ENCODE data around the gene RBM5. TPM values are rescaled to one million over a fixed set of nuclear protein-coding genes. Genes with fewer than 3 reads are reported as not detected.

The RBM5 gene
- total RNA-seq, 1 experiment from 2014 or later, result 89.1 TPM

GRCh38 chr3:50154476-50154839 is 65.7 kb downstream of the RBM5 start:
- Histone ChIP-seq H3K9ac (ENCODE audit: low read length) (no peak overlapping the region), H3K79me2 (ENCODE audit: insufficient read depth, low read length) (no peaks in the 10 kb centered on the region), H3K4me3 (replicated peaks in 1 of 2; ENCODE audit: low read depth in 1 of 2, low read length in 2 of 2) (peak overlapping the region; percentile 26 to 67), H3K27me3 (ENCODE audit: insufficient read depth, low read length) (no peaks in the 10 kb centered on the region), H2AFZ (ENCODE audit: low read depth, low read length, poor library complexity, severe bottlenecking) (no peak overlapping the region), H3K36me3 (ENCODE audit: control insufficient read depth in 1 of 2, insufficient read depth in 2 of 2, low read length in 2 of 2) (no peaks in the 10 kb centered on the region), H3K27ac (ENCODE audit: low read depth, low read length) (no peak overlapping the region; the same call in 1 of the 2 replicates), H3K9me2 (ENCODE audit: insufficient read depth) (no peaks in the 10 kb centered on the region), H4K20me1 (ENCODE audit: insufficient read depth) (no peaks in the 10 kb centered on the region), H3K9me3 (ENCODE audit: control insufficient read depth in 1 of 2, insufficient read depth in 1 of 2, low read depth in 1 of 2, low read length in 2 of 2) (no peaks in the 10 kb centered on the region), H3K4me1 (ENCODE audit: control insufficient read depth in 1 of 2, insufficient read depth in 2 of 2, low read length in 2 of 2) (peaks cover 10 to 37% of the 10 kb centered on the region in 2 experiments), H3K4me2 (ENCODE audit: low read length) (peak overlapping the region; percentile 78)
- peak; percentile 47 for ATAC-seq
- no TSS peak for BruUV-seq (replicated peaks)
- intact Hi-C loops (cut with micrococcal nuclease), result no loop called here
- ChIA-PET CTCF (no interaction called here), RAD21 (ENCODE audit: low non-redundant PET in 1 of 2, low total read pairs in 2 of 2, uncharacterized antibody in 2 of 2, unreplicated experiment in 2 of 2) (no interaction called here), POLR2A (no interaction called here)
- no peak for DNase-seq (ENCODE audit: low read depth, low spot score)
- TF ChIP-seq, protein P1, sequence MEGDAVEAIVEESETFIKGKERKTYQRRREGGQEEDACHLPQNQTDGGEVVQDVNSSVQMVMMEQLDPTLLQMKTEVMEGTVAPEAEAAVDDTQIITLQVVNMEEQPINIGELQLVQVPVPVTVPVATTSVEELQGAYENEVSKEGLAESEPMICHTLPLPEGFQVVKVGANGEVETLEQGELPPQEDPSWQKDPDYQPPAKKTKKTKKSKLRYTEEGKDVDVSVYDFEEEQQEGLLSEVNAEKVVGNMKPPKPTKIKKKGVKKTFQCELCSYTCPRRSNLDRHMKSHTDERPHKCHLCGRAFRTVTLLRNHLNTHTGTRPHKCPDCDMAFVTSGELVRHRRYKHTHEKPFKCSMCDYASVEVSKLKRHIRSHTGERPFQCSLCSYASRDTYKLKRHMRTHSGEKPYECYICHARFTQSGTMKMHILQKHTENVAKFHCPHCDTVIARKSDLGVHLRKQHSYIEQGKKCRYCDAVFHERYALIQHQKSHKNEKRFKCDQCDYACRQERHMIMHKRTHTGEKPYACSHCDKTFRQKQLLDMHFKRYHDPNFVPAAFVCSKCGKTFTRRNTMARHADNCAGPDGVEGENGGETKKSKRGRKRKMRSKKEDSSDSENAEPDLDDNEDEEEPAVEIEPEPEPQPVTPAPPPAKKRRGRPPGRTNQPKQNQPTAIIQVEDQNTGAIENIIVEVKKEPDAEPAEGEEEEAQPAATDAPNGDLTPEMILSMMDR (IDR thresholded peaks at IDR 0.05 in 2 of 3, conservative IDR thresholded peaks at IDR 0.05 in 1 of 3; ENCODE audit: borderline replicate concordance in 1 of 3, insufficient read depth in 1 of 3, low read depth in 2 of 3, low read length in 2 of 3), result peak in 2 of 3 experiments; percentile 11 to 20; a peak in 1 of 6 replicates
- no peak for TF ChIP-seq ATF3 (IDR thresholded peaks at IDR 0.05)

DNA sequence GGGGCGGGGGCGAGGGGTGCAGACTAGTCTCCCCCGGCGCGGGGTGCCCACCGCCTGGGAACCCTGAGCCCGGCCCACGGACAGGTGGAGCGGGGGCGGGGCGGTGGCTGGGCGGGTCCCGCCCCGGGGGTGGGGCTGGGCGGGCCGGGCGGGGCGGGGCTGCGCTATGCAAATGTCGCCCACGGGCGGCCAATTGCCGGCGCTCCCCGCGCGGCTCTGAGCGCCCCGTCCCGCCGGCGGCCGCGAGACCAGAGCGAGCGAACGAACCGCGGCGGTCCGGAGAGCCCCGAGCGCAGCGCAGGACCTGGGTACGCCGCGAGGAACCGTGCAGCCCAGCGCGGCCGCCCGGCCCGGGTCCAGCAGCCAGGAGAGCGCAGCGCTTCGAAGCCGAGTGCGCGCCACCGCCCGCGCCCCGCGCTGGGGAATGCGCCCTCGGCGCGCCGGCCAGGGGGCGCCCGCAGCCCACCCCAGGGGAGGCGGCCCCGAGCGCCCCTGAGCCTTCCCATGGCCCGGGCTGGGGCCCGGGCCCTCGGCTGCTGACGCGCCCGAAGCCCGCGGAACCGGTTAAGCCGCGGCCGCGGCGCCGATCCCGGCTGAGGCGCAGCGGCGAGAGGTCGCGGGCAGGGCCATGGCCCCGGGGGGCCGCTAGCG is 66.2 kb downstream of the RBM5 start, which contains the start of gene SEMA3F:
Gene SEMA3F, plus strand, starts transcription at position 485 of the 651 bp plus-strand sequence. CDS start 4,299 bp downstream, outside the sequence.
- DNase-seq (ENCODE audit: low read depth, low spot score), result no peak
- intact Hi-C loops (cut with micrococcal nuclease), result no loop called here
- no peaks in the 10 kb centered on the region for H4K20me1 ChIP-seq (ENCODE audit: insufficient read depth)
- ChIA-PET POLR2A (no interaction called here), CTCF (no interaction called here), RAD21 (ENCODE audit: low non-redundant PET in 1 of 2, low total read pairs in 2 of 2, uncharacterized antibody in 2 of 2, unreplicated experiment in 2 of 2) (no interaction called here)
- peak within 1 kb of the TSS; percentile 56 to 67 for H3K4me3 ChIP-seq (replicated peaks in 1 of 2; ENCODE audit: low read depth in 1 of 2, low read length in 2 of 2)
- peak within 1 kb of the TSS; percentile 80; the same call in 1 of the 2 replicates for H3K27ac ChIP-seq (ENCODE audit: low read depth, low read length)
- H3K79me2 ChIP-seq (ENCODE audit: insufficient read depth, low read length), result no peaks in the 10 kb centered on the region
- no peaks in the 10 kb centered on the region for H3K9me3 ChIP-seq (ENCODE audit: control insufficient read depth in 1 of 2, insufficient read depth in 1 of 2, low read depth in 1 of 2, low read length in 2 of 2)
- no peak within 1 kb of the TSS for H2AFZ ChIP-seq (ENCODE audit: low read depth, low read length, poor library complexity, severe bottlenecking)
- peak within 1 kb of the TSS; percentile 78 for H3K4me2 ChIP-seq (ENCODE audit: low read length)
- H3K36me3 ChIP-seq (ENCODE audit: control insufficient read depth in 1 of 2, insufficient read depth in 2 of 2, low read length in 2 of 2), result no peaks in the 10 kb centered on the region
- no peaks in the 10 kb centered on the region for H3K9me2 ChIP-seq (ENCODE audit: insufficient read depth)
- peak within 1 kb of the TSS; percentile 65 for H3K9ac ChIP-seq (ENCODE audit: low read length)
- BruUV-seq (replicated peaks), result no TSS peak
- peaks cover 10 to 37% of the 10 kb centered on the region in 2 experiments for H3K4me1 ChIP-seq (ENCODE audit: control insufficient read depth in 1 of 2, insufficient read depth in 2 of 2, low read length in 2 of 2)
- H3K27me3 ChIP-seq (ENCODE audit: insufficient read depth, low read length), result no peaks in the 10 kb centered on the region
- peak; percentile 87 for ATAC-seq
- TF ChIP-seq YY1 (IDR thresholded peaks at IDR 0.05; ENCODE audit: extremely low read depth, insufficient replicate concordance, low read depth, low read length) (no peak), JUND (IDR thresholded peaks at IDR 0.05) (no peak), EZH2 (IDR thresholded peaks at IDR 0.05) (no peak), SRF (IDR thresholded peaks at IDR 0.05; ENCODE audit: low read depth) (no peak), EGR1 (IDR thresholded peaks at IDR 0.05; ENCODE audit: low read depth) (no peak), TCF7L2 (IDR thresholded peaks at IDR 0.05; ENCODE audit: borderline replicate concordance, extremely low read depth, insufficient read depth, insufficient read length) (no peak), CEBPB (IDR thresholded peaks at IDR 0.05; ENCODE audit: low read depth) (no peak), CBX3 (IDR thresholded peaks at IDR 0.05; ENCODE audit: low read depth) (no peak), SIN3A (IDR thresholded peaks at IDR 0.05; ENCODE audit: low read depth) (no peak), ZFX (IDR thresholded peaks at IDR 0.05) (peak; percentile 69; the same call in 1 of the 2 replicates), ATF3 (IDR thresholded peaks at IDR 0.05) (no peak), FOSL1 (IDR thresholded peaks at IDR 0.05; ENCODE audit: low read depth) (no peak), RAD21 (IDR thresholded peaks at IDR 0.05; ENCODE audit: low read depth) (no peak), ELF1 (IDR thresholded peaks at IDR 0.05; ENCODE audit: borderline replicate concordance, low read depth) (no peak), POLR2AphosphoS5 (IDR thresholded peaks at IDR 0.05; ENCODE audit: low read depth, low read length) (peak; percentile 76)
- TF ChIP-seq, protein P2, sequence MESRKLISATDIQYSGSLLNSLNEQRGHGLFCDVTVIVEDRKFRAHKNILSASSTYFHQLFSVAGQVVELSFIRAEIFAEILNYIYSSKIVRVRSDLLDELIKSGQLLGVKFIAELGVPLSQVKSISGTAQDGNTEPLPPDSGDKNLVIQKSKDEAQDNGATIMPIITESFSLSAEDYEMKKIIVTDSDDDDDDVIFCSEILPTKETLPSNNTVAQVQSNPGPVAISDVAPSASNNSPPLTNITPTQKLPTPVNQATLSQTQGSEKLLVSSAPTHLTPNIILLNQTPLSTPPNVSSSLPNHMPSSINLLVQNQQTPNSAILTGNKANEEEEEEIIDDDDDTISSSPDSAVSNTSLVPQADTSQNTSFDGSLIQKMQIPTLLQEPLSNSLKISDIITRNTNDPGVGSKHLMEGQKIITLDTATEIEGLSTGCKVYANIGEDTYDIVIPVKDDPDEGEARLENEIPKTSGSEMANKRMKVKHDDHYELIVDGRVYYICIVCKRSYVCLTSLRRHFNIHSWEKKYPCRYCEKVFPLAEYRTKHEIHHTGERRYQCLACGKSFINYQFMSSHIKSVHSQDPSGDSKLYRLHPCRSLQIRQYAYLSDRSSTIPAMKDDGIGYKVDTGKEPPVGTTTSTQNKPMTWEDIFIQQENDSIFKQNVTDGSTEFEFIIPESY (IDR thresholded peaks at IDR 0.05; ENCODE audit: extremely low read depth, insufficient replicate concordance, low read length), result no peak
